Upper lobe of left lung (tissue), 4 donors: Measurements from ENCODE around the gene COL6A3.

Experiments
- CTCF ChIP-seq, 6 experiments: fragments of 450-650 bp in 4 of 6; fragments of 200-600 bp in 2 of 6; sonication (generic) in 2 of 6; IDR thresholded peaks; one replicate each; pipeline ENCODE4 v1.5.1; 2016 to 2019; ENCODE audit warnings: antibody characterized with exemption in 6 of 6
- POLR2A ChIP-seq, 4 donors: fragments of 450-650 bp; IDR thresholded peaks; one replicate each; pipeline ENCODE4 v1.5.1; 2016 to 2017; ENCODE audit warnings: antibody characterized with exemption in 4 of 4, mild to moderate bottlenecking in 2 of 4
- POLR2AphosphoS5 ChIP-seq, 2 donors: sonication (generic); formaldehyde crosslinking; IDR thresholded peaks; one replicate each; pipeline ENCODE4 v1.5.1; 2017; ENCODE audit warnings: antibody characterized with exemption in 2 of 2

- TF ChIP-seq POLR2AphosphoS5 (IDR thresholded peaks at IDR 0.05) = no peak
- TF ChIP-seq CTCF (IDR thresholded peaks at IDR 0.05) = no peak
- no peak for TF ChIP-seq POLR2A (IDR thresholded peaks at IDR 0.05)
Measured at GRCh38 chr2:237411092-237411601, 2.8 kb downstream of the COL6A3 start.
